Measurements from ENCODE around the gene PIK3AP1.

The PIK3AP1 gene

GRCh38 chr10:96708456-96708855 is 11.9 kb downstream of the PIK3AP1 start:
- H3K9ac ChIP-seq (ENCODE audit: low read depth, low read length, poor library complexity, severe bottlenecking): no peak overlapping the region
- no peaks in the 10 kb centered on the region for H3K27me3 ChIP-seq (ENCODE audit: insufficient read depth, low read length, poor library complexity, severe bottlenecking)
- no peak for TF ChIP-seq CTCF (conservative IDR thresholded peaks at IDR 0.05; ENCODE audit: low read length)
- TF ChIP-seq EZH2phosphoT487 (IDR thresholded peaks at IDR 0.05; ENCODE audit: borderline replicate concordance): no peak
- peaks cover 6% of the 10 kb centered on the region for H4K20me1 ChIP-seq (ENCODE audit: insufficient read depth, low read length, poor library complexity, severe bottlenecking)
- no peaks in the 10 kb centered on the region for H3F3A ChIP-seq (ENCODE audit: low read depth)
- no peaks in the 10 kb centered on the region for H3K9me2 ChIP-seq (replicated peaks; ENCODE audit: low read depth, low read length)
- peaks cover 54% of the 10 kb centered on the region for H3K79me2 ChIP-seq (ENCODE audit: insufficient read depth, low read length)
- H2AFZ ChIP-seq (ENCODE audit: low read length): no peak overlapping the region
- no peaks in the 10 kb centered on the region for H3K9me3 ChIP-seq (ENCODE audit: insufficient read depth, low read depth, low read length)
- peaks cover 18% of the 10 kb centered on the region for H3K4me1 ChIP-seq (ENCODE audit: insufficient read depth, low read length, poor library complexity, severe bottlenecking)
- no peak overlapping the region for H3K4me2 ChIP-seq (ENCODE audit: low read depth, low read length, poor library complexity, severe bottlenecking)
- peaks cover 33% of the 10 kb centered on the region; the same call in 1 of the 2 replicates for H3K36me3 ChIP-seq (ENCODE audit: insufficient read depth, low read length)
- H3K4me3 ChIP-seq (ENCODE audit: low read length, poor library complexity, severe bottlenecking): no peak overlapping the region

- no peaks in the 10 kb centered on the region for H3K9me3 ChIP-seq (ENCODE audit: insufficient read depth, low read depth, low read length)
- no peak for TF ChIP-seq EZH2phosphoT487 (IDR thresholded peaks at IDR 0.05; ENCODE audit: borderline replicate concordance)
- no peaks in the 10 kb centered on the region for H3K9me2 ChIP-seq (replicated peaks; ENCODE audit: low read depth, low read length)
- H2AFZ ChIP-seq (ENCODE audit: low read length): no peak overlapping the region
- H3K36me3 ChIP-seq (ENCODE audit: insufficient read depth, low read length): peaks cover 40% of the 10 kb centered on the region; the same call in 1 of the 2 replicates
- no peak overlapping the region for H3K9ac ChIP-seq (ENCODE audit: low read depth, low read length, poor library complexity, severe bottlenecking)
- no peaks in the 10 kb centered on the region for H3K27me3 ChIP-seq (ENCODE audit: insufficient read depth, low read length, poor library complexity, severe bottlenecking)
- H3F3A ChIP-seq (ENCODE audit: low read depth): no peaks in the 10 kb centered on the region
- peaks cover 53% of the 10 kb centered on the region for H3K79me2 ChIP-seq (ENCODE audit: insufficient read depth, low read length)
- peaks cover 25% of the 10 kb centered on the region for H3K4me1 ChIP-seq (ENCODE audit: insufficient read depth, low read length, poor library complexity, severe bottlenecking)
- no peak overlapping the region for H3K4me3 ChIP-seq (ENCODE audit: low read length, poor library complexity, severe bottlenecking)
- H3K4me2 ChIP-seq (ENCODE audit: low read depth, low read length, poor library complexity, severe bottlenecking): no peak overlapping the region
- H4K20me1 ChIP-seq (ENCODE audit: insufficient read depth, low read length, poor library complexity, severe bottlenecking): peaks cover 11% of the 10 kb centered on the region
Observed at GRCh38 chr10:96706331-96706853, 13.9 kb downstream of the PIK3AP1 start.

- Histone ChIP-seq H3K4me3 (ENCODE audit: low read length, poor library complexity, severe bottlenecking) (no peak overlapping the region), H3K9ac (ENCODE audit: low read depth, low read length, poor library complexity, severe bottlenecking) (no peak overlapping the region), H3K27me3 (ENCODE audit: insufficient read depth, low read length, poor library complexity, severe bottlenecking) (no peaks in the 10 kb centered on the region), H3K4me2 (ENCODE audit: low read depth, low read length, poor library complexity, severe bottlenecking) (no peak overlapping the region), H3K4me1 (ENCODE audit: insufficient read depth, low read length, poor library complexity, severe bottlenecking) (peaks cover 29% of the 10 kb centered on the region), H3K79me2 (ENCODE audit: insufficient read depth, low read length) (peaks cover 48% of the 10 kb centered on the region), H3K9me3 (ENCODE audit: insufficient read depth, low read depth, low read length) (no peaks in the 10 kb centered on the region), H2AFZ (ENCODE audit: low read length) (no peak overlapping the region), H3F3A (ENCODE audit: low read depth) (no peaks in the 10 kb centered on the region), H3K36me3 (ENCODE audit: insufficient read depth, low read length) (peaks cover 45% of the 10 kb centered on the region; the same call in 1 of the 2 replicates), H4K20me1 (ENCODE audit: insufficient read depth, low read length, poor library complexity, severe bottlenecking) (peaks cover 10% of the 10 kb centered on the region), H3K9me2 (replicated peaks; ENCODE audit: low read depth, low read length) (no peaks in the 10 kb centered on the region)
- TF ChIP-seq EZH2phosphoT487 (IDR thresholded peaks at IDR 0.05; ENCODE audit: borderline replicate concordance) (no peak), CTCF (conservative IDR thresholded peaks at IDR 0.05; ENCODE audit: low read length) (no peak)
Observed at GRCh38 chr10:96705134-96705533, 15.2 kb downstream of the PIK3AP1 start.

- Histone ChIP-seq H3F3A (ENCODE audit: low read depth) (no peaks in the 10 kb centered on the region), H3K79me2 (ENCODE audit: insufficient read depth, low read length) (peaks cover 53% of the 10 kb centered on the region), H3K4me3 (ENCODE audit: low read length, poor library complexity, severe bottlenecking) (no peak overlapping the region), H3K36me3 (ENCODE audit: insufficient read depth, low read length) (peaks cover 44% of the 10 kb centered on the region; the same call in 1 of the 2 replicates), H3K4me2 (ENCODE audit: low read depth, low read length, poor library complexity, severe bottlenecking) (no peak overlapping the region), H4K20me1 (ENCODE audit: insufficient read depth, low read length, poor library complexity, severe bottlenecking) (peaks cover 10% of the 10 kb centered on the region), H2AFZ (ENCODE audit: low read length) (no peak overlapping the region), H3K27me3 (ENCODE audit: insufficient read depth, low read length, poor library complexity, severe bottlenecking) (no peaks in the 10 kb centered on the region), H3K9me3 (ENCODE audit: insufficient read depth, low read depth, low read length) (no peaks in the 10 kb centered on the region), H3K4me1 (ENCODE audit: insufficient read depth, low read length, poor library complexity, severe bottlenecking) (peaks cover 29% of the 10 kb centered on the region), H3K9ac (ENCODE audit: low read depth, low read length, poor library complexity, severe bottlenecking) (no peak overlapping the region), H3K9me2 (replicated peaks; ENCODE audit: low read depth, low read length) (no peaks in the 10 kb centered on the region)
- no peak for TF ChIP-seq EZH2phosphoT487 (IDR thresholded peaks at IDR 0.05; ENCODE audit: borderline replicate concordance)
- no peak for TF ChIP-seq CTCF (conservative IDR thresholded peaks at IDR 0.05; ENCODE audit: low read length)
Observed at GRCh38 chr10:96704563-96704962, 15.8 kb downstream of the PIK3AP1 start.

All from Loucy (cell line).